ENCODE measurements around the gene SPATC1L. TPM values are rescaled to one million over a fixed set of nuclear protein-coding genes. Genes with fewer than 3 reads are reported as not detected.
"Not testable (repeated sequence)": the region's sequence is repeated elsewhere in the genome, so short reads cannot be mapped to it uniquely, and the experiment has no call there.

The SPATC1L gene
- total RNA-seq, 1 donor from 2014 or later = 27.5 TPM

- DNase-seq (ENCODE audit: low read depth, low spot score) = no peak
- H3K27ac Mint-ChIP-seq (ENCODE audit: unreplicated experiment) = peak overlapping the region; percentile 85
- H3K36me3 Mint-ChIP-seq (ENCODE audit: low read depth) = peaks cover 17% of the 10 kb centered on the region
- no peaks in the 10 kb centered on the region for H3K27me3 Mint-ChIP-seq (ENCODE audit: low read depth)
- H3K4me3 Mint-ChIP-seq = peak overlapping the region; percentile 58
- peaks cover 60% of the 10 kb centered on the region for H3K4me1 Mint-ChIP-seq
- H3K9me3 Mint-ChIP-seq = no peaks in the 10 kb centered on the region
- no peak for TF ChIP-seq CTCF (conservative IDR thresholded peaks at IDR 0.05)
Measured at GRCh38 chr21:46188226-46189212, 4.3 kb upstream of the SPATC1L start.

GRCh38 chr21:46187814-46188213 is 3.6 kb upstream of the SPATC1L start:
- no peaks in the 10 kb centered on the region for H3K9me3 Mint-ChIP-seq
- no peak for TF ChIP-seq CTCF (conservative IDR thresholded peaks at IDR 0.05)
- H3K4me1 Mint-ChIP-seq = peaks cover 60% of the 10 kb centered on the region
- H3K27ac Mint-ChIP-seq (ENCODE audit: unreplicated experiment) = peak overlapping the region; percentile 85
- peak overlapping the region; percentile 58 for H3K4me3 Mint-ChIP-seq
- H3K36me3 Mint-ChIP-seq (ENCODE audit: low read depth) = peaks cover 15% of the 10 kb centered on the region
- H3K27me3 Mint-ChIP-seq (ENCODE audit: low read depth) = no peaks in the 10 kb centered on the region
- no peak for DNase-seq (ENCODE audit: low read depth, low spot score)

GRCh38 chr21:46187261-46187660 is 3.0 kb upstream of the SPATC1L start:
- H3K27me3 Mint-ChIP-seq (ENCODE audit: low read depth) = no peaks in the 10 kb centered on the region
- no peak for TF ChIP-seq CTCF (conservative IDR thresholded peaks at IDR 0.05)
- H3K4me3 Mint-ChIP-seq = peak overlapping the region; percentile 58
- DNase-seq (ENCODE audit: low read depth, low spot score) = no peak
- H3K27ac Mint-ChIP-seq (ENCODE audit: unreplicated experiment) = no peak overlapping the region
- peaks cover 60% of the 10 kb centered on the region for H3K4me1 Mint-ChIP-seq
- H3K36me3 Mint-ChIP-seq (ENCODE audit: low read depth) = peaks cover 15% of the 10 kb centered on the region
- H3K9me3 Mint-ChIP-seq = no peaks in the 10 kb centered on the region

- no peak for DNase-seq (ENCODE audit: low read depth, low spot score)
- H3K9me3 Mint-ChIP-seq = no peaks in the 10 kb centered on the region
- peak overlapping the region; percentile 90 for H3K4me3 Mint-ChIP-seq
- H3K4me1 Mint-ChIP-seq = peaks cover 51% of the 10 kb centered on the region
- H3K27me3 Mint-ChIP-seq (ENCODE audit: low read depth) = no peaks in the 10 kb centered on the region
- no peak for TF ChIP-seq CTCF (conservative IDR thresholded peaks at IDR 0.05)
- no peak overlapping the region for H3K27ac Mint-ChIP-seq (ENCODE audit: unreplicated experiment)
- H3K36me3 Mint-ChIP-seq (ENCODE audit: low read depth) = peaks cover 10% of the 10 kb centered on the region
Measured at GRCh38 chr21:46185716-46186115, 1.5 kb upstream of the SPATC1L start.

GRCh38 chr21:46184625-46185555 is 631 bp upstream of the SPATC1L start:
- DNase-seq (ENCODE audit: low read depth, low spot score) = peak; percentile 64
- TF ChIP-seq CTCF (conservative IDR thresholded peaks at IDR 0.05) = no peak
- Mint-ChIP-seq H3K4me1 (peaks cover 44% of the 10 kb centered on the region), H3K4me3 (peak overlapping the region; percentile 90), H3K36me3 (ENCODE audit: low read depth) (peaks cover 10% of the 10 kb centered on the region), H3K27ac (ENCODE audit: unreplicated experiment) (peak overlapping the region; percentile 96), H3K27me3 (ENCODE audit: low read depth) (no peaks in the 10 kb centered on the region), H3K9me3 (no peaks in the 10 kb centered on the region)

GRCh38 chr21:46183337-46183909 is 836 bp downstream of the SPATC1L start:
- not testable (repeated sequence) for H3K9me3 Mint-ChIP-seq; H3K27ac Mint-ChIP-seq (ENCODE audit: unreplicated experiment); DNase-seq (ENCODE audit: low read depth, low spot score); H3K27me3 Mint-ChIP-seq (ENCODE audit: low read depth)
- Mint-ChIP-seq H3K4me3 (peak overlapping the region; percentile 74), H3K36me3 (ENCODE audit: low read depth) (peaks cover 10% of the 10 kb centered on the region), H3K4me1 (peaks cover 32% of the 10 kb centered on the region)
